SK-N-MC (cell line): ENCODE data around the gene SAMD14.

Source experiments
- DNase-seq: peaks from one replicate; pipeline ENCODE4 v3.0.0-alpha.2; 2011; ENCODE audit warnings: low read depth, low spot score
- H3K27ac ChIP-seq: fragments of 200-600 bp; sonication (generic); 2 replicates; pipeline ENCODE4 v1.5.1; 2016; ENCODE audit warnings: mixed run types
- H3K36me3 ChIP-seq: fragments of 200-600 bp; sonication (generic); 2 replicates; pipeline ENCODE4 v1.6.1; 2017; ENCODE audit warnings: antibody characterized with exemption, low read length, mixed read lengths; ENCODE audit not compliant: insufficient read depth
- H3K4me3 ChIP-seq: fragments of 200-600 bp; sonication (generic); 2 replicates; pipeline ENCODE4 v1.5.1; 2016
- H3K9ac ChIP-seq: fragments of 200-600 bp; sonication (generic); 2 replicates; pipeline ENCODE4 v1.8.0; 2017; ENCODE audit warnings: mixed run types, mixed read lengths; ENCODE audit not compliant: insufficient read length
- H3K9me3 ChIP-seq: fragments of 200-600 bp; sonication (generic); 2 replicates; pipeline ENCODE4 v1.6.1; 2017; ENCODE audit warnings: low read depth, mild to moderate bottlenecking, antibody characterized with exemption, low read length, moderate library complexity, mixed read lengths
- EZH2 ChIP-seq: fragments of 200-600 bp; sonication (generic); IDR thresholded peaks from one replicate; pipeline ENCODE4 v1.6.1; 2017; ENCODE audit warnings: antibody characterized with exemption
- FOXP2 ChIP-seq: optimal IDR thresholded peaks from 2 replicates; pipeline ENCODE3; 2011; ENCODE audit warnings: mild to moderate bottlenecking, moderate library complexity; ENCODE audit not compliant: insufficient read depth; ENCODE audit errors: extremely low read length, control extremely low read depth
- POLR2AphosphoS5 ChIP-seq: IDR thresholded peaks from 2 replicates; pipeline ENCODE4 v1.6.1; 2012; ENCODE audit warnings: mild to moderate bottlenecking, low read depth, low read length, borderline replicate concordance

The SAMD14 gene

DNA sequence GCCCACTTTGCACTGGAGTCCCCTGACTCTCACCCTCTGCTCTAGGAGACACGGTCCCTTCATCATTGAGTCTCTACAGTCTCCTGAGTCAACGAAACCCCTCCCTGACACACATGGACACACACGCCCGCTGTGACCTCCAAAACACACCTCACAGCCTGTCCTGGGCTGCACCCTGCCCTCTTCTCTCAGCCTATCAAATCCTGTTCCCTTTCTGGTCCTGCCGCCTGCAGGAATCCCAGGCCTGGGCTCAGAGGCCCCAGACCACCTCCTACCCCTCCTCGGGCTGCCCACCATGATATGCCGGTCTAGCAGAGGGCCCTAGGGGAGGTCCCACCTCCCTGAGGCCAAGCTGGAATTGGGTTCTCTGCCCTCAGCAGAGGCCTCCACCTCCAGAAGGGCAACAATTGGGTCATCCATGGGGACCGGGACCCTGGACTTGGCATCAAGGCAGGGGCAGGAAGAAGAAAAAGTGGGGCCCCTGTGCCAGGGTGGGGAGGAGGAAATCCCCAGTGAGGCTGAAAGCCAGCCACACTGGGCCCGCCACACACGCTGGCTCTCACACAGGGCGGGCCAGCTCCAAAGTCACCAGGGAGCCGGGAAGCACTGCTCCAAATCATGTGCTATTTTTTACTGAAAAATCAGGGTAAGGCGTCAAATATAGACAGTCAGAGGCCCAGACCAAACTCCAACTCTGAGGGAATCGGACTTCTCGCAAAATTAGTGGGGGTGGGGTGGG lies 17.1 kb upstream of the SAMD14 start:
- no peak for DNase-seq
- peaks cover 34% of the 10 kb centered on the region; the same call in 1 of the 2 replicates for H3K36me3 ChIP-seq
- H3K9ac ChIP-seq = no peak overlapping the region
- no peak for TF ChIP-seq EZH2
- no peak for TF ChIP-seq POLR2AphosphoS5
- no peak for TF ChIP-seq FOXP2
- H3K9me3 ChIP-seq = no peaks in the 10 kb centered on the region
- 0 out of 2 replicates have a peak overlapping the region, but pooled peaks have one; percentile 5 for H3K27ac ChIP-seq
- peak overlapping the region; percentile 100 for H3K4me3 ChIP-seq

- Histone ChIP-seq H3K4me3 (peak overlapping the region; percentile 100; the same call in 1 of the 2 replicates), H3K9ac (no peak overlapping the region), H3K27ac (no peak overlapping the region), H3K9me3 (no peaks in the 10 kb centered on the region), H3K36me3 (peaks cover 41% of the 10 kb centered on the region; the same call in 1 of the 2 replicates)
- TF ChIP-seq EZH2 (no peak), FOXP2 (no peak), POLR2AphosphoS5 (no peak)
- no peak for DNase-seq
Observed at GRCh38 chr17:50146230-50146926, 16.4 kb upstream of the SAMD14 start.

GRCh38 chr17:50145532-50146229 lies 15.7 kb upstream of the SAMD14 start:
- H3K27ac ChIP-seq = no peak overlapping the region
- H3K36me3 ChIP-seq = peaks cover 48% of the 10 kb centered on the region
- H3K9me3 ChIP-seq = no peaks in the 10 kb centered on the region
- no peak overlapping the region for H3K9ac ChIP-seq
- no peak overlapping the region for H3K4me3 ChIP-seq
- TF ChIP-seq FOXP2 (no peak), POLR2AphosphoS5 (no peak), EZH2 (no peak)
- DNase-seq = no peak

DNA sequence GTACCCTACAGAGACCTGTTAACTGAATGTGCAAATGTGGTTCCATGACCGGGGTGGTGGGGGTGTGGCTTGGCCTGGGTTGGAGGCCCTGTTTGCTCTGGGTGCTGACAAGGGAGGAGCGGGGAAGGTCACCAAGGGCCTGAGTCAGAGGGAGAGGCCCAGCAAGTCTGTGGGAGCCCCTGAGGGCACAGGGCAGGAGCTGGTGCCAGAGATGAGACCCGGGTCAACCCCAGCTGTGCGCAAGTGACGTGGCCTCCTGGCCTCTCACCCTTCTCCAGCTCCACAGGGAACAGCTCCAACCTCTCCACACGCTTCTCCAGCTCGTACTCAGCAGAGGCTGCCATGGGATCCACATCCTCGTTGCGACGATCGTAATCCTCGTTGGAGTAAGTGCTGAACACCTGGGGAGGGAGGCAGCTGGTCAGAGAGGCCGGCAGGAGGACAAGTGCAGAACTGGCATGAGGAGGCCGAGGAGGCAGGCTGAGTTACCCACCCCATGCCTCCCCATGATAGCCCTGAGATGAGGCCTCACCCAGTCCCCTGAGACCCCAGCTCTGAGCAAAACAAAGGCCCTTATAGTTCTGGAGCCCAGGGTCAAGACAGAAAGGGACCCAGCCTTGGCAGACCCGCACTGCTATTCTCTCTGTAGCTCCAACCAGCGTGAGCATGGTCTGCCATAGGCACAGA lies 15.0 kb upstream of the SAMD14 start:
- Histone ChIP-seq H3K9ac (no peak overlapping the region), H3K36me3 (peaks cover 55% of the 10 kb centered on the region), H3K9me3 (no peaks in the 10 kb centered on the region), H3K27ac (no peak overlapping the region), H3K4me3 (no peak overlapping the region)
- DNase-seq = no peak
- no peak for TF ChIP-seq FOXP2
- no peak for TF ChIP-seq EZH2
- TF ChIP-seq POLR2AphosphoS5 = no peak

DNA sequence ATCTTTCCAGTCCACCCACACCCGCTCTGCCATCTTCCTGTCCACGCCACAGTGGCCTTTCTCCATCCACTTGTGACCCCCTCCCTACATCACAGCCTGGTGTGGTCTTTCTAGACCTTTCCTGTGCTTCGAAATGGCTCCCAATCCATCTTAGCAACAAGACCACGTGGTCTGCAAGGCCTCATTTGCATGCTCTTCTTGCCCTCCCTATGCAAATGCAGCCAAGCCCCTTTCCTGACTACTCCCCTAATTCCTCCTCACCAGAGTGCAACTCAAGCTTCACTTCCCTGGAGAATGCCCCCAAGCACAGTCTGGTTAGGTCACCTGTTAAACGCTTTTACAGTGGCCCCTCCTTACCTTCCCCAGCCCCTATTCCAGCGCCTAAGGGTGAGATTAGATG lies 14.4 kb upstream of the SAMD14 start:
- TF ChIP-seq EZH2 (no peak), FOXP2 (no peak), POLR2AphosphoS5 (no peak)
- Histone ChIP-seq H3K27ac (no peak overlapping the region), H3K4me3 (no peak overlapping the region), H3K36me3 (peaks cover 60% of the 10 kb centered on the region), H3K9me3 (no peaks in the 10 kb centered on the region), H3K9ac (no peak overlapping the region)
- DNase-seq = no peak

DNA sequence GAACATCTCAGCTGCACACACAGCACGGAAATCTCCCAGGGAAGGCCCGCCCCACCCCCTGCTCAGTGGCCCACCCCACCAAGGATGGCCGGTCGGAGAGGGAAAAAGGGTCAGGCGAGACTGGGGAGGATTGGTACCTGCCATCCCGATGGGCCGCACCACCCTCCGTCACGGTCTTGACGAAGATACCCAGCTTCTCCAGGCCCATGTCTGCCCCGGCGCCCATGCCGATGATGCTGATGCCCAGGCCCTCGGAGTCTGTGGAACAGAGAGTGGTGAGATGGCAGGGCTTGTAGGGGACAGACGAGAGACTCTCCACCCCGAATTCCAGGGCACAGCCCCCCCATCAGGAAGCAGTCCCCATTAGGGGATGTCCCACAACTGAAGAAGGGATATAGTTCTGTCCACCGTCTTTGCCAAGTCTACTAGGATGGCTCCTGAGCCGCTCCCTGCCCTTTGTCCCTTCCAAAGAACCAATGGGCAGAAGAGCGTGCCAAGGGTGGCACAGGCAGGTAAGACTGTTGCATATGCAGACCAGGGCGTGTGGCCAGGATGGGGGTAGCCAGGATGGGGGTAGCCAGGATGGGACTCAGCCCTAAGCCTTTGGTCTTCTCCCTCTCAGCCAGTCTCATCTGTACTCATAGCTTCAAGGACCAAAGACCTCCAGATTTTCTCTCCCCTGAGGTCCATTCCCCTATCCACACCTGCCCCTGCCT lies 13.7 kb upstream of the SAMD14 start:
- no peak overlapping the region for H3K9ac ChIP-seq
- H3K9me3 ChIP-seq = no peaks in the 10 kb centered on the region
- H3K27ac ChIP-seq = no peak overlapping the region
- H3K4me3 ChIP-seq = no peak overlapping the region
- H3K36me3 ChIP-seq = peaks cover 67% of the 10 kb centered on the region
- no peak for TF ChIP-seq POLR2AphosphoS5
- no peak for TF ChIP-seq EZH2
- no peak for TF ChIP-seq FOXP2
- no peak for DNase-seq

- H3K9ac ChIP-seq = no peak overlapping the region
- H3K27ac ChIP-seq = no peak overlapping the region
- peaks cover 84% of the 10 kb centered on the region for H3K36me3 ChIP-seq
- no peaks in the 10 kb centered on the region for H3K9me3 ChIP-seq
- DNase-seq = no peak
- TF ChIP-seq EZH2 (no peak), POLR2AphosphoS5 (no peak), FOXP2 (no peak)
- no peak overlapping the region for H3K4me3 ChIP-seq
Observed at GRCh38 chr17:50141745-50142110, 11.8 kb upstream of the SAMD14 start.
